Activated naive CD4-positive, alpha-beta T cell (primary cell): Measurements from ENCODE around the gene CD58.

Source experiments
- DNase-seq, 4 experiments: peaks; one replicate each; lab custom pipeline; 2025; lab: John Stamatoyannopoulos, UW

CD58 gene

DNA sequence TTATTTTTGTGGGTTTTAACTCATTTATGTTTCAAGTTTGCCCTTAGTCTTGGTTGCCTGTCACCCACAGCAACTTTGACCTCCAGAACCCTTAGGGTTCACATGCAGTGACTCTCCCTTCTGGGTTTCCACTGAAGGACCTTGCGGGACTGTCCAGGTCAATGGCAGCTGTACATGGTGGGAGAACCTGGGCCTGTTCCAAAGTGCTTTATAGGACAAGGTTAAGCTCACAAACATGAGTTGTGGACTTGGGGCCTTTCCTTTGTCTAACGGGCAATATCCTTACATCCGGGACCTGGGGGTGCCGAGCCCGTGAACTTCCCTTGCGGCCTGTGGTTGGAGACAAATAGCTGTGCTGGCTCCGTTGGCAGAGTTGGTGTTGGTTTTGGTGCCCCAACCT lies 77.8 kb downstream of the CD58 start:
- DNase-seq = no peak

DNA sequence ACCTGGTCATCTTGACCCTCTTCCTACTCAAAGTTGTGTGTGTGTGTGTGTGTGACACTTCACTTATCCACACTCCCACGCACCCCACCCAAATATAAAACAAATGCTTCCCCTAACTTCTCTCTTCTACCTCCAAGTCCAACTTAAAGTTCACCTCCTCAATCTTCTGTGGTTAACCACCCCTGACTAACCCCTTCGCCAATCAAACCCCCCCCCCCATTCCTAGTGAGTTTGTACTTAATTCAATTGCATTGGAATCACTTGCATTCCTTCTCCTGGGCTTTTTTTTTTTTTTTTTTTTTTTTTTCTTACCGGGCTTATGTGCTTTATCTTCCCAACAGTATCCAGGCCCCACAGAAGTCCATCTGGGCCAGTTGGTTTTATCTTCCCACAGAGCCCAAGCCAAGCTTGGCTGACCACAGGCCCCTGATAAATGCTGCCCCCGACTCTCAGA lies 78.4 kb downstream of the CD58 start:
- no peak for DNase-seq

DNA sequence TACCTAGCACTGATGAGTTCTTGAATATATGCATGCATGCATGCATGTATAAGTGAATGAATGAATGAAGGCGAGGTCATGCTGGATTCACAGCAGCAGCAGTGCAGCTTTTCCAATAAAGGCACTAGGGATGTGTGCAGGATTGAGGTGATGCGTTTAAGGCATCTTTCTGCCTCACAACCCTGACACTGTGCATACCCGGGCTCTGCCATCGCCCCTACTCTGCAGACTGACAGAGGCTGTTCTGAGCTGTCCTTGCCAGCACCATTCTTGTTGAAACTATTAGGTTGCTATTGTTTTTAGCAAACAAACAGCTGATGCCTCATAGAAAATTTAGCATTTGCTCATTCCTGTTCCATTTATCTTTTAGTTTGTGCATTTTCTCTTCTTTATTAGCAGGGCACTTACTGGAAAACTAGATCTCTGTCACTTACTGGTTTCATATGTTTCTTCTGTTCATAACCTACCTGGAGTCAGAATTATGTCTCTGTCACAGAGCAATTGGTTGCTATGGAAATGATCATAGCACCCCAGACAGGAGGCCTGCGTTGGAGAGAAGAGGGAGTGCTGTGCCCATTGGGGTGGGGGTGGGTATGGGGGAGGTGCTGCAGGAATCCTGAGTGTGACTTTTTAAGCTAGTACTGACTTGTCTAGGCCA lies 79.0 kb downstream of the CD58 start:
- no peak for DNase-seq

DNA sequence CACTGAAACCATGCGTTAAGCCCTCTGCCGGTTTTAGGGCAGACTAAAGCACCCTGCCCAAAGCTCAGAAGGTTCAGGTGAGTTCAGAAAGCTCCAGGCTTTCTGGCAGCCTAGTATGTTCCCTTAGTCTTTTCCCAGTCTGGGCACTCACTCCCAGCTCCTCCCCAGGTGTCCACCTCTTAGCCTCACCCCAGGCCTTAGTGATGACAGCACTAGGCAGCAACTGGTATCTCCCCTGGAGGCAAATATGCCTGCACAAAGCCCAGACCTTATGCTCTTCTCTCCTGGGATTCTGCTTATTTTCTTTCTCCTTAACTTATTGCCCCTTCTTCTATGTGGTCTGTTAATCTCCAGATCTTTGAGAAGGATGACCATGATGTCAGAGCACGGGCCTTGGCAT lies 80.2 kb downstream of the CD58 start:
- no peak for DNase-seq

DNA sequence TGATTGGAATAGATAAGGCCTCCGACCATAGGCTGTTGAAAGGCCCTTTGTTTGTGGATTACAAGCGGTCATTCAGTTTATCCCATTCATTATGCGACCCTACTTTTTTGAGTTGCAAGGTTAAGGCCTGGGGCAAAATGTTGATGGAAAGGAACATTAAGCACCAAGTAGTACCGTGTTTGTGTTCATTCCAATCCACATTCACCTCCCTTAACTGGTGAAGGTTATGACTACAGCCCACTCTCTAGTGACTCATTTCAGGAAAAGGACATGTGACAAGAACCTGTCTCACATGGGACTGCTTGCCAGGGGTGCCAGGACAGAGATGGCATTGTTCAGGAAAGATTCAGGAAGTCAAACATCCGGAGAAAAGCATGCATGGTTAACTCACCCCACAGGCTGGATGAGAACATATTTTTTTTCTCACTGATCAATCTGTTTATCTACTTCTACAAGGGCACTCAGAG lies 81.6 kb downstream of the CD58 start:
- no peak for DNase-seq

DNA sequence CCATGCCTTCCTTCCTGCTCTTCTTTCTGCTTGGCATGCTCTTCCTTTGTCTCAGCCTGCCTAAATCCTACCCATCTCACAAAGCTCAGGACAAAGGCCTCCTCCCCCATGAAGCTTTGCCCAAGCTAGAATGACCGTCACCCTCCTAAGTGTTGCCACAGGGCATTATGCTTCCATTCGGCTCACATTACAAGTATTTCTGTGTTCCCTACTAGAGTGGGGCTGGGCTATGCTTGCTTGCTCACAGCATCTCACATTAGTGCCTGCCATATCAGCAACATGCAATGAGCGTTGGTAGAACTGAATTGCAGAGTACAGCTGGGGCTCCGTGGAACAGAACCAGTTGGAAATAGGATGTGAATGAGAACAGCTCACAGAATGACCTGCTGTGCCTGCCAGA lies 82.8 kb downstream of the CD58 start:
- DNase-seq = no peak

DNA sequence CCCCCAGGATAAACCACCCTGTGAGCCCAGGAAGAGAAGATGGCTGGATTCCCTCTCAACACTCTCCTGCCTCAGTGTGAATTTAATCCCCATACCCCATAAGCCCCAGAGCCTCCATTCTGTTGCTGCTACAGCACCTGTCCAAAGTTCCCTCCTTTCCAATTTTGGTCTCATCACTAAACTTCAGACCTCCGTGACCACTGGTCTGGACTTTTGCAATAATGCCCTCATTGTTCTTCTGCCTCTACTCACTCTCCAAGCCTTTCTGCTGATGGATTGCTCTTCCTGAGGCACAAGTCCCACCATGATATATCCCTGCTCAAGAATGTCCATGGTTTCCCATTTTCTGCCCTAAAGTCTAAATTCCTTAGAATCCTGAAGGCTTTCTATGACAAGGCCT lies 83.2 kb downstream of the CD58 start:
- DNase-seq = no peak

DNA sequence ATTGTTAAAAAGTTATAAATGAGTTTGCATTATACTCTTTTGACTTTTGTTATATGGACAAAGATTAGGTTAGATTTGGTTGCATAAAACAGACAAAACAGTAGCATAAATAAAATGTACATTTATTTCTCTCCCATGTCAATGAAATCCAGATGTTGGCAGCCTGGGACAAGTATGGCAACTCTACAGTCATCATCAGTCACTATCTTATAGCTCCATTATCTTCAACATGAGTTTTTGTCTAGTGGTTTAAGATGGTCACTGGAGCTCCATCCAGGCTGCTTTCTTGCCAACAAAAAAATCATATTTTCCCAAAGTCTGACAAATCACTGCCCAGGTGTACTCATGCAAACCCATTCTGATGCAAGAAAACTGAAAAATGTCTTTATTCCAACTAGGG lies 83.8 kb downstream of the CD58 start:
- no peak for DNase-seq

DNA sequence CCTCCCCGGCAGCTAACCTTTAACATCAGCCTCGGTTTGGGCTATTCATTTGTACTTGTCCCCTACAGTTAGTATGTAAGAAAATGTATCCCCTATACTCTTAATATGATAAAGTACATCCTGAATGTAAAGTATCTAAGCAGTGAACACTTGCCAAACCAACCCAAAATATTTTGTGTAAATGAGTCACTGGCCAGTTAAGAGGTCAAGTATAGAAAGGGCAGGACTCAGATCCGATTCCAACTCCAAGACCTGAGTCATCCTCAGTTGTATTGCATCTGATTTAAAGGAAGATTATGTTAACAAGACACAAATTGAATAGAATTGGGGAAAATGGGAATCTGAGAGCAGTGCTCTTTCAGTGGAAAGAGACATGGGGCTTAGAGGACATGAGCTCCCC lies 84.4 kb downstream of the CD58 start:
- DNase-seq = no peak

DNA sequence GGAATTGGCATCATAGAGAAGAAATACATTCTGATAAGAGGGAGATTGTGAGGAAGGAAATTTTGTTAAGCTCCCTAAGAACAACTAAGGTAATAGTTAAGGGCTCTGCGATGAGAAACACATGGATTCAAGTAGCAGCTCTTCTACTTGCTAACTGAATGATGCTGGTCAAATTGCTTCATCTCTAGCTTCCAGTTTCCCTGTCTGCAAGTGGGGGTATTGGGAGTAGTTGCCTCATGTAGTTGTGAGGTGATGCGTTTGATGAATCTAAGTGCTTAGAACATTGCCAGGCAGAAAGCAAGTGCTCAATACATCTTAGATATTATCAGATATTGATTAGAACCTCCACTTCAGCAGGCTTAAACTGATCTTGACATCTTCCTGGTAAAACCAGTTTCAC lies 84.8 kb downstream of the CD58 start:
- DNase-seq = no peak

DNA sequence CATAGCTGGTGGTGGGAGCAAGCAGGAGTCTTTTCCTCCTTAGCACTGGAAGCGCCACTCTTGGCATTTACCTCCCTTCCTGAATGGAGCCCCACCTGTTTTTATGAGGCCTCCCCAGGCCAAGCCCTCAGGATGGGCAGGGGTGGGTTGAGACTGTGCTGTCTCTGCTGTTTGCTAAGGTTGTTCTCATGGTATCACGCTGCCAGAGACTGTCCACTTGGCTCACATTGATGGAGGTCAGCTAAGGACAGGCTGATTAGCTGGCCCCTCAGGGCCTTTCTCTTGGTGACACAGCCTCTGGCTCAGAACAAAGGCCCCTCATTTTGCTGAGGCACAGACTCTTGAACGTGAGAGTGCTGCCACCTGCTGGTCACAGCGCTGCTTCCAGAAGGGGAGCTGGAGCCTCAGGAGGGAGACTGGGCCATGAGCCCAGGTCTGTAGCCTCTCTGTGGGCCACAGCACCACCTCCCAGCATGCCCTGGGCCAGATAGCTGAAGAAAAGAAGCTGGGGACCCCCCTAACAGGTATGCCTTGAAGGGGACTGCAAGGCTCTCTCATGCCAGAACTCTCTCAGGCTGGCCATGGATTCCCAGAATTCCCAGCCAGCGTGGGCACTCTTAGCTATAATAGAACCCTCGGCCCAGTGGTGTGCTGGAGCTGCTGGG lies 85.6 kb downstream of the CD58 start:
- peak; percentile 74 to 92 (median 88) for DNase-seq

DNA sequence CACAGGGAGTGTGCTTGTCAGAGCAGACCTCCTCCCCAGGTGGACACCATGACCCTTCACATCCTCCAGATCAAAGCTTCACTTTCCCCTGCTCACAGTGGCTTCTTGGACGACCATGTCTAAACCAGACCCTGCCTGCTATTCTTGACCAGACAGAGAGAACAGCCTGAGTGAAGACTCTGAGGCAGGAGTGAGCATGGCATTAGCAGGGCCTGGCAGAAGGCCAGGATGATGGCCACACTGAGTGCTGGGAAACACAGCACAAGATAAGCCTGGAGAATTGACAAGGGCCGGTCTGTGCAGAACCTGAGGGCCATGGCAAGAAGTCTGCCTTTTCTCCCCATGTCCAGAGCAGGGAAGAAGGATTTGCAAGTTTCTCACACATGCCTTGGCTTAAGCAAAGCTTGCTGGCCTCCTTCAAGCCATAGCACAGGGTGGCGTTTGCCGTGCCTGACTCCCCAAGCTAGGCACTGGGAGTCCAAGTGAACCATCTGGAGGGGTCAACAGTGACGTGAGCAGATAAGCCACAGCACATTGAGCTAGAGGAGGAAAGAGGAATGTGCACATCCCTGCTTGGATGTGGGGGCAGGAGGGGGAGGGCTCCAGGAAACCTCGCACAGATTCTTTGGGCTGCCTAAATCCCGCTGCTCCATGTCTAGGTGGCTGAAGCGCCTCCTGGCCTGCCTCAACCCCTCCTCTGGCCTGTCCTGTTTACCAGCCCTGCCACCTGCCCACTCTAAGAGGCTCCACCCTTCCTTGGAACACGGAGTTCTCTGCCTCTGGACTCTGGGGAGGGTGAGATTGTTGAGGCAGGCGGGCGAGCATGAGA lies 87.1 kb downstream of the CD58 start:
- DNase-seq = no peak

DNA sequence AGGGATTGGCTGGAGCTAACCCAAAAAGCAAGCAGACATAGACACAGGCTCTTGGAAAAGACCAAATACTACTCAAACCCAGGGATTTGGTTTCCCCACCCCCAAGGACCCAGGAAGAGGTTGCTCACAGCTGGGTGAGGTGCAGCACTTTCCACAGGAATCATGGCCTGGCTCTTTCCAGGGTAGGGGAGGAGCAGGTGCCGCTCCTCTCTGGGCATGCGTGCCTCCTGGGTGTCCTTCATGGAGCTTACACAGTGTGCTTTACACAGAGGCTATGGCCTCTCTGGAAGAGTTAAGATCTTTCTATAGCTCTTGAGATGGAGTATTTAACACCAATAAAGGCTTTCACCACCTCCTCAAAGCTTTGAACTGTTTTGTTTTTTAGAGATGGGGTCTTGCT lies 88.3 kb downstream of the CD58 start:
- no peak for DNase-seq

DNA sequence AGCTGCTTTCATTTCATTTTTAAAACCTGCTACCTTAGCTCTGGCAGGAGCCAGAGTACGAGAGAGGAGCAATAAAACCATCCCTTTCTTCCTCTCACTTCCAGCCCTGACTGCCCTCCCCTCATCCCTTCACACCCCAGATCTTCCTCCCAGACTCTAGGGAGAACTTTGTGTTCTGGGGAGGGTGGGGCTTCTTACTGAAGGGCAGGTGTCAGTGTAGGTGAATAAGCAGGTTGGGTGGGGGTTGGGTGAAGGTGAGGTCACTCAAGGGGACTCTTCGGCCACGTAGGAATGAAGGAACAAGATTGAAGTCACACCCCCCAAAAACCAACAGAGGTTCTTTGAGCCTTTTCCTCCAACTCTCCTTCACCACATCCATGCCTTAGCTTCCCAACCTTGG lies 88.9 kb downstream of the CD58 start:
- DNase-seq = no peak

DNA sequence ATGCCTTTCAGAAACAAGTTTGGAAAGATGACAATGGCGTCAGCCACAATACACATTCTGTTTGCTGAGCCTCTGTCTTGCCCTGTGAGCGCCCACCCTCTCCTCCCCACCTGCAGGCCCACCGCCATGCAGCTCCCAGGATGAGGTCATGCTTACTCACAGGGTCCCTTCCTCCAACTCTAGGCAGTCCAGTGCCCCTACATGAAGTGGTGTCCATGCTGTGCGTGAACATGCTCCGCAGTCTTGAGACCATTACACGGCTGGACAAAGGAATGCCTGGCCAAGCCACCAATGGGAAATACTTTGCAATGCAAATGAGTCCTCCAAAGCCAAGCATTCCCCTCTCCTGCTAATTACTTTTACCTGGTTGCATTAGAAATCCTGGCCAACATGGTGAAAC lies 92.2 kb downstream of the CD58 start:
- DNase-seq = no peak

DNA sequence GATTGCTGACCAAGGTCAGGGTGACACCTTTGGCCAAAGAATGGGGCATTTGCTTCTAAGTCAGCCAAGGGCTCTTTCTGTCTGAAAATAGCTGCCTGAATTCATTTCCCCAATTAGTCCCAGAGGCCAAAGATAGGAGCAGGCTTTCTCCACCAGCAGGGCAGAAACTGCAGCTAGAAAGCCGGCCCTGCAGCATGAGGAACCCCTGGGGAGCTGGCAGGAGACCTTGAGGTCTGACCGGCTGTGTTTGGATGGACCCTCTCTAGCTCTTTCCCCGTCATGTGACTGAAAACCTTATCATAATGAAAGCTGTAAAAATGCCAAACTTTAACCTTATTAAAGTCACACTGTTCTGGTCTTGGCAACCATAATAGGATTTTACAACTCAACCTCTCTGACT lies 93.4 kb downstream of the CD58 start:
- DNase-seq = no peak

DNA sequence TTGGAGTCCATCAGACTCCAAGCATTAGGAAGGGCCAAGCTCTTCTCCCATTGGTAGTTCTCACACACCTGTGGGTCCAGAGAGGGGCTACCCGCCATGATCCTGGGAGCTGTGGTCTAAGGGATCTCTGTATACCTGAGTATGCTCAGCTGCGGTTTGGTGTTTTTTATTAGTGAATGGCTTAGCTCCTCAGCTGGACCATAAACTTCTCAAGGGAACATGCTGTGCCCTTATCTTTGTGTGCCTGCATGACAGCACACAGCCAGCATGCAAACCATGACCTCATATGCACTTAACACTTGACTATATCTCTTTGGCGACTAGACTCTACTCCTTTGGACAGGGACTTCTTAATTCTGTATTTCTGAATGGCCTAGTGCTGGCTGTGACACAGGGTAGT lies 94.5 kb downstream of the CD58 start:
- DNase-seq = no peak

DNA sequence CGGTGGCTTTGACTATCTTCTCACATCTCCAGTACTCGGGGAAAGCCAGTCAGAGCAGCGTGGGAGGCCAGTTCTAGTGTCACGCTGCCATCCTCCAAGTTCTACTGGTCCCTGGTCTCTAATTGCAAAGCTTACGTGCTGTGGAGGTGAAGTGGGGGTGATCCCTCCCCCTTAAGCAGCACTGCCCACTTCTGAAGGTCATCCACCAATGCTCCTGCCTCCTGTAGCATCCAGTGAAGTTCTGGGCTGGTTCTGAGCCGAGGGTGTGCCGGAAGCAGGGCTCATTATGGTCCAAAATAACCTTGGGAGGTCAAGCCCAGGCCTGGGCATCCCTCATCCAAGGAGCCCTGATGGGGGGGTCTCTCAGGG lies 95.0 kb downstream of the CD58 start:
- DNase-seq = no peak

DNA sequence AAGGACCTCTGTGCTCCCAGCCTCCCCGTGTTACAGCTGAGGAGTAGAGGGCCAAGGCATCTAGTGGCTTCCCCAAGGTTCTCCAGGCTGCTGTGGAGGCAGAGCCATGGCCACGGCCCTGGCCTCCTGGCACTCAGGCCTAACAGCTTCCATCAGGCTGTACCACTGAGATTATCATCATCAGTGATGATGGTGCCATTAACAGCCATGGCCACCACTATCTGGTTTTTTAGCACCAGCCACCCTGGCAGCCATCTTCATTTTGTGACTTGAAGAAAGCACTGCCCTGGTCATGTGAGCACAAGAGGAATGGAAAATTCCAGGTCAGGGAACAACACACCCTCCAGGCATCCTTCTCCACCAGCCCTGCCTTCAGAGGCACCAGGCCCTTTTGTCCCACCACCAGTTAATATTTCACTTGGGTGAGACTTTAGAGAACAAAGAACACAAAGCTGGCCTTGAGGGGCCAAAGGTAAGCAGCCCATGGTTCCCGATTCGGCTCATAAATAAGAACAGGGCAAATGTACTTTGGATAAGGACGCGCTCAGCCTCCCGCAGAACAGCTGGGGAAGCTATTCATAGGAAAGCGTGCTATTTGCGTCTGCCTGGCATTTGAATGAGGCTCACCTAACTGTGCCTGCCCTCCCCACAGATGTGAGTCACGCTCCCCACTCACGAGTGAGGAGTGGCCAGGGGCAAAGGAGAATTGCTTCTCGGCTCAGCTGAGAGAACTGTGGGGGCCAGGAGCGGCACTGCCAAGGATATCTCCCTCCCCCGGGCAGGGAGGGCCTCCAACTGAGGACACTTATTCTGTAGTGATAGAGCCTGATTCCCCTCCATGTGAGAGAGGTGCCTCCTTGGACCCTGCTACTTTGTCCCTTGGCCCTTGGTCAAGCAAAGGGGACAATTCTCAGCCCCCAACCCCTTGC lies 95.6 kb downstream of the CD58 start:
- no peak for DNase-seq

DNA sequence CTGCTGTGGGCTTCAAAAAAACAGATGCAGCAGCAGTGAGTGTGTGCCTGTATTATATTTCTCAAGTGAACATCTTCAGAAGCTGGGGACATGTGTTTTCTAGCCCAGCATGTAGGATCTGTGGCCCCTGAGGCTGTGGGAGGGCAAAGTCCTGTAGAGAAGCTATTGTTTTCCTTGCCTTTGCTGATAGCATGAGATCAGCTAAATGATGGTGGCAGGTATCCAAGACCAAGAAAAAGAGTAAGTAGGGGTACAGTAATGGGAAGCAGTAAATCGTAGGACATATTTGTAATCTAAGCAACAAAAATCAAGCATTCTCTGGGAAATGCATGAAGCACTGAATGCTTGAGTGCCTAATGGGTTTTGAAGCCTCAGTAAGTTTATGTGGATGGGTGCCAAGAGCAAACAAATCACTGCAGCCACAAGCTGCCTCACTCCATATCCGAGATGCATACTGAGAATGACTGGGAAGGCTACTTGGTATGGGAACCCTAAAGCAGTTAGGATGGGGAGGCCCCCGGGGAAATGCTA lies 98.3 kb downstream of the CD58 start:
- no peak for DNase-seq

DNA sequence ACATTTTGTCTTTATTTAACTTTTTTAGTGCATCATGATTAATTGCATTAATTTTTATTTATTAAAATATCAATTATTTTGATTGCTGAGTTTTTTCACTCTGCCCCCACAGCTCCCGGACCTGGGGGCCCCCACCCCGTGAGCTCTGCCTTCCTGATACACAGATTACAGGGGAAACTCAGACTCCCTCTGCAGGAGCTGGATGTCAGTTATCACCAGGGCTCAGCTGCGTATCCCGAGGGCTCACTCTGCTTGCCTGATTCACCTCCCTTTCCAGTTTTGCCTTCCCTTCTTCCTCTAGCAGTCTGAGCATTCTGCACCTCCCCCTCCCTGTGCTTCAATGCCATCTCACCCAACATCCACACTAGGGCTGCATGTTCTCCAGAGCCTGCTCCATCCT lies 99.6 kb downstream of the CD58 start:
- no peak for DNase-seq

DNA sequence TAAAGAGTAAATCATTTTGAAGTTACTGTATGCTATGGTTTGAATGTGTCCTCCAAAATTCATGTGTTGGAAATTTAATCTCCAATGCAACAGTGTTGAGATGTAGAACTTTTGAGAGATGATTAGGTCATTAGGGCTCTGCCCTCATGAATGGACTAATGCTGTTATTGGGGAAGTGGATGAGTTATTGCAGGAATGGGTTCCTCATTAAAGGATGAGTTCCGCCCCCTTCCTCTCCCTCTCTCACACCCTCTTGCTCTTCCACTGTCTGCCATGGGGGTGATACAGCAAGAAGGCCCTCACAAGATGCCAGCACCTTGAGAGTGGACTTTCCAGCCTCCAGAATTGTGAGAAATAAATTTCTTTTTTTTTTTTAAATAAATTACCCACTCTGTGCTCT lies 100.2 kb downstream of the CD58 start:
- DNase-seq = no peak
